ENCODE results near the gene TPSD1. TPM values are rescaled to one million over a fixed set of nuclear protein-coding genes. Genes with fewer than 3 reads are reported as not detected.

TPSD1 gene
- total RNA-seq, 1 donor from 2014 or later: not detected

GRCh38 chr16:1280783-1281182, 24.9 kb downstream of the TPSD1 start:
- Mint-ChIP-seq H3K9me3 (no peaks in the 10 kb centered on the region), H3K4me3 (no peak overlapping the region), H3K36me3 (no peaks in the 10 kb centered on the region), H3K4me1 (ENCODE audit: unreplicated experiment) (no peaks in the 10 kb centered on the region), H3K27ac (no peak overlapping the region), H3K27me3 (peaks cover 13% of the 10 kb centered on the region)
- TF ChIP-seq CTCF (conservative IDR thresholded peaks at IDR 0.05): no peak
- no peak for DNase-seq (ENCODE audit: extremely low spot score, unreplicated experiment)

GRCh38 chr16:1281517-1281916, 25.6 kb downstream of the TPSD1 start:
- peak; percentile 68 for DNase-seq (ENCODE audit: extremely low spot score, unreplicated experiment)
- H3K27me3 Mint-ChIP-seq: peaks cover 13% of the 10 kb centered on the region
- no peak for TF ChIP-seq CTCF (conservative IDR thresholded peaks at IDR 0.05)
- H3K4me3 Mint-ChIP-seq: no peak overlapping the region
- no peak overlapping the region for H3K27ac Mint-ChIP-seq
- H3K9me3 Mint-ChIP-seq: no peaks in the 10 kb centered on the region
- H3K4me1 Mint-ChIP-seq (ENCODE audit: unreplicated experiment): no peaks in the 10 kb centered on the region
- no peaks in the 10 kb centered on the region for H3K36me3 Mint-ChIP-seq

GRCh38 chr16:1282324-1282973, 26.6 kb downstream of the TPSD1 start:
- no peak overlapping the region for H3K4me3 Mint-ChIP-seq
- no peak overlapping the region for H3K27ac Mint-ChIP-seq
- no peak for TF ChIP-seq CTCF (conservative IDR thresholded peaks at IDR 0.05)
- DNase-seq (ENCODE audit: extremely low spot score, unreplicated experiment): no peak
- H3K4me1 Mint-ChIP-seq (ENCODE audit: unreplicated experiment): no peaks in the 10 kb centered on the region
- H3K36me3 Mint-ChIP-seq: no peaks in the 10 kb centered on the region
- H3K27me3 Mint-ChIP-seq: peaks cover 13% of the 10 kb centered on the region
- H3K9me3 Mint-ChIP-seq: no peaks in the 10 kb centered on the region

- H3K27ac Mint-ChIP-seq: no peak overlapping the region
- H3K27me3 Mint-ChIP-seq: peaks cover 18% of the 10 kb centered on the region
- no peaks in the 10 kb centered on the region for H3K36me3 Mint-ChIP-seq
- H3K9me3 Mint-ChIP-seq: no peaks in the 10 kb centered on the region
- no peak for DNase-seq (ENCODE audit: extremely low spot score, unreplicated experiment)
- H3K4me3 Mint-ChIP-seq: no peak overlapping the region
- peaks cover 7% of the 10 kb centered on the region for H3K4me1 Mint-ChIP-seq (ENCODE audit: unreplicated experiment)
- TF ChIP-seq CTCF (conservative IDR thresholded peaks at IDR 0.05): no peak
Observed at GRCh38 chr16:1283296-1283695, 27.4 kb downstream of the TPSD1 start.

GRCh38 chr16:1283996-1284616, 28.2 kb downstream of the TPSD1 start:
- no peaks in the 10 kb centered on the region for H3K9me3 Mint-ChIP-seq
- DNase-seq (ENCODE audit: extremely low spot score, unreplicated experiment): no peak
- peaks cover 7% of the 10 kb centered on the region for H3K4me1 Mint-ChIP-seq (ENCODE audit: unreplicated experiment)
- H3K27me3 Mint-ChIP-seq: peaks cover 20% of the 10 kb centered on the region
- TF ChIP-seq CTCF (conservative IDR thresholded peaks at IDR 0.05): no peak
- H3K4me3 Mint-ChIP-seq: no peak overlapping the region
- H3K27ac Mint-ChIP-seq: no peak overlapping the region
- no peaks in the 10 kb centered on the region for H3K36me3 Mint-ChIP-seq
